Peyer's patch (tissue), 4 donors: ENCODE results near the gene LRRC57. TPM values are rescaled to one million over a fixed set of nuclear protein-coding genes. Genes with fewer than 3 reads are reported as not detected.
A peak's percentile ranks its signal among the peaks of the same experiment; 100 is the strongest.

Experiments
- DNase-seq, 3 donors: peaks; one replicate each; pipeline ENCODE4 v3.0.0-alpha.2; 2017 to 2019
- H3K27ac ChIP-seq, 4 donors: fragments of 200-600 bp; sonication (generic); one replicate each; pipeline ENCODE4 v1.5.1; 2016 to 2019
- H3K27me3 ChIP-seq, 2 donors: fragments of 200-600 bp; sonication (generic); one replicate each; pipeline ENCODE4 v1.5.1; 2019
- H3K36me3 ChIP-seq, 3 donors: fragments of 200-600 bp; sonication (generic); one replicate each; pipeline ENCODE4 v1.5.1; 2016 to 2019
- H3K4me1 ChIP-seq, 4 donors: fragments of 200-600 bp; sonication (generic); one replicate each; pipeline ENCODE4 v1.5.1; 2016 to 2019
- H3K4me3 ChIP-seq, 4 donors: fragments of 200-600 bp; sonication (generic); 1 replicate in 3 of 4; 2 replicates in 1 of 4; pipeline ENCODE4 v1.5.1; 2016 to 2019; ENCODE audit warnings: mild to moderate bottlenecking in 1 of 4
- H3K9me3 ChIP-seq, 4 donors: fragments of 200-600 bp; sonication (generic); one replicate each; pipeline ENCODE4 v1.5.1; 2016 to 2019; ENCODE audit warnings: mild to moderate bottlenecking in 1 of 4
- CTCF ChIP-seq, 6 experiments: fragments of 450-650 bp in 4 of 6; fragments of 200-600 bp in 2 of 6; sonication (generic) in 1 of 6; IDR thresholded peaks; one replicate each; pipeline ENCODE4 v1.5.1; 2017 to 2019; ENCODE audit warnings: antibody characterized with exemption in 6 of 6, mild to moderate bottlenecking in 3 of 6, moderate library complexity in 1 of 6
- POLR2A ChIP-seq, 2 donors: fragments of 450-650 bp; IDR thresholded peaks; one replicate each; pipeline ENCODE4 v1.5.1; 2017; ENCODE audit warnings: antibody characterized with exemption in 2 of 2, mild to moderate bottlenecking in 2 of 2, moderate library complexity in 2 of 2
- total RNA-seq, 4 donors: library from RNA; depleted of rRNA; stranded (reverse); fragments of >200 nt; gene quantifications; one replicate each; pipeline ENCODE4 v1.1.0, GENCODE V29; 2016

The LRRC57 gene
- 10 to 100 TPM; 22.4 to 38.1 (median 33.1) TPM for total RNA-seq

- peak; percentile 75 to 96 (median 95) for DNase-seq
- TF ChIP-seq POLR2A (IDR thresholded peaks at IDR 0.05) (peak; percentile 92), CTCF (IDR thresholded peaks at IDR 0.05) (peak in 2 of 6 experiments; percentile 3 to 6)
- Histone ChIP-seq H3K4me3 (peak within 1 kb of the TSS; percentile 67 to 99 (median 94)), H3K27me3 (no peaks in the 10 kb centered on the region), H3K27ac (peak within 1 kb of the TSS; percentile 79 to 93 (median 92)), H3K4me1 (peaks cover 0 to 28% (median 6%) of the 10 kb centered on the region in 4 donors), H3K9me3 (no peaks in the 10 kb centered on the region), H3K36me3 (peaks cover 0 to 22% (median 0%) of the 10 kb centered on the region in 3 donors)
These were observed at the start of gene LRRC57, which contains the start of gene HAUS2 for GRCh38 chr15:42548249-42549031. Gene LRRC57, minus strand, starts transcription at chr15:42548793. Its CDS starts 359 bp downstream, at chr15:42548434. Gene HAUS2, plus strand, starts transcription at chr15:42548838. Its CDS starts 35 bp downstream, at chr15:42548873.

- H3K27me3 ChIP-seq: no peaks in the 10 kb centered on the region
- TF ChIP-seq POLR2A (IDR thresholded peaks at IDR 0.05): no peak
- no peak for TF ChIP-seq CTCF (IDR thresholded peaks at IDR 0.05)
- no peaks in the 10 kb centered on the region for H3K36me3 ChIP-seq
- H3K4me3 ChIP-seq: no peak overlapping the region
- H3K27ac ChIP-seq: peak overlapping the region in 2 of 4 donors; percentile 46 to 51
- H3K9me3 ChIP-seq: no peaks in the 10 kb centered on the region
- peaks cover 0 to 14% (median 0%) of the 10 kb centered on the region in 4 donors for H3K4me1 ChIP-seq
- DNase-seq: no peak
These were observed 47.1 kb upstream of the LRRC57 start for GRCh38 chr15:42595626-42596240.

DNA sequence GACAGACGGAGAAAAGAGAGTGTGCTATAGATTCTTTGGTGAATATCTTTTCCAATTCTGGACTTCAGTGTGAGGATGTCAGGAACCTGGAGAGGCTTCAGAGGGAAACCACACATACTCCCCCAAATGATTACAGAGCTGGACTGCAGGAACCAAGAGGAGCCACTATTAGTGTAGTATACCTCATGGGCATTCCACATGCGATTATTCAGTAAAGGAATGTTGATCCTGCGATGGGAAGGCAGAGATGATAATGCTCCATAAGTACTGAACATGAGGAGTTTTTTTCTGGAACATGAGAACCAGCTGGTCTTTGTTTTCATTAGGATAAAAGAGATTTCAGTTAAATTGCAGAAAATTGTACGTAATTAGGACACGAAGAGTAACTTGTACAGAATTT is 45.5 kb upstream of the LRRC57 start:
- TF ChIP-seq POLR2A (IDR thresholded peaks at IDR 0.05) (no peak), CTCF (IDR thresholded peaks at IDR 0.05) (no peak)
- no peak for DNase-seq

GRCh38 chr15:42593143-42593542 is 44.5 kb upstream of the LRRC57 start:
- TF ChIP-seq POLR2A (IDR thresholded peaks at IDR 0.05) (no peak), CTCF (IDR thresholded peaks at IDR 0.05) (no peak)
- no peak overlapping the region for H3K4me3 ChIP-seq
- H3K27me3 ChIP-seq: no peaks in the 10 kb centered on the region
- no peak for DNase-seq
- no peaks in the 10 kb centered on the region for H3K36me3 ChIP-seq
- peak overlapping the region in 3 of 4 donors; percentile 28 to 67 (median 42) for H3K27ac ChIP-seq
- H3K4me1 ChIP-seq: peaks cover 0 to 14% (median 0%) of the 10 kb centered on the region in 4 donors
- no peaks in the 10 kb centered on the region for H3K9me3 ChIP-seq

More for the DNA sequence above, 45.5 kb upstream of the LRRC57 start:
- Histone ChIP-seq H3K4me3 (no peak overlapping the region), H3K27me3 (no peaks in the 10 kb centered on the region), H3K9me3 (no peaks in the 10 kb centered on the region), H3K27ac (peak overlapping the region in 3 of 4 donors; percentile 18 to 67 (median 42)), H3K36me3 (no peaks in the 10 kb centered on the region), H3K4me1 (peaks cover 0 to 14% (median 0%) of the 10 kb centered on the region in 4 donors)

GRCh38 chr15:42592716-42593115 is 44.1 kb upstream of the LRRC57 start:
- DNase-seq: no peak
- H3K36me3 ChIP-seq: no peaks in the 10 kb centered on the region
- H3K27ac ChIP-seq: peak overlapping the region in 3 of 4 donors; percentile 28 to 67 (median 42)
- H3K4me3 ChIP-seq: no peak overlapping the region
- no peaks in the 10 kb centered on the region for H3K9me3 ChIP-seq
- peaks cover 0 to 14% (median 0%) of the 10 kb centered on the region in 4 donors for H3K4me1 ChIP-seq
- TF ChIP-seq POLR2A (IDR thresholded peaks at IDR 0.05): no peak
- no peak for TF ChIP-seq CTCF (IDR thresholded peaks at IDR 0.05)
- H3K27me3 ChIP-seq: no peaks in the 10 kb centered on the region
